HepG2 (cell line): Measurements from ENCODE around the gene PDCD2L. TPM values are rescaled to one million over a fixed set of nuclear protein-coding genes. Genes with fewer than 3 reads are reported as not detected.
A peak's percentile ranks its signal among the peaks of the same experiment; 100 is the strongest.

Source experiments
- NR2F1 ChIP-seq, 2 experiments: fragments of 450-650 bp in 1 of 2; formaldehyde crosslinking in 1 of 2; IDR thresholded peaks; 2 replicates each; pipeline versions ENCODE4 v1.5.0 to v1.6.1; 2016 to 2020; ENCODE audit warnings: mild to moderate bottlenecking in 1 of 2, missing compliant biosample characterization in 1 of 2, missing genetic modification reagents in 1 of 2, moderate library complexity in 1 of 2
- ZFP37 ChIP-seq: sonication (generic); formaldehyde crosslinking; IDR thresholded peaks from 2 replicates; pipeline ENCODE4 v1.4.0; 2020; ENCODE audit warnings: missing genetic modification reagents, borderline replicate concordance
- ZHX2 ChIP-seq, 2 experiments: sonication (generic) in 1 of 2; formaldehyde crosslinking in 1 of 2; IDR thresholded peaks; 2 replicates each; pipeline versions ENCODE4 v1.6.1 to v1.9.0; 2014 to 2022; ENCODE audit warnings: antibody characterized with exemption in 1 of 2, borderline replicate concordance in 1 of 2, inconsistent platforms in 1 of 2, low read depth in 1 of 2, missing genetic modification reagents in 1 of 2
- ZNF546 ChIP-seq: sonication (generic); formaldehyde crosslinking; conservative IDR thresholded peaks from 2 replicates; pipeline ENCODE4 v1.8.1; 2023; ENCODE audit warnings: mild to moderate bottlenecking, missing genetic modification reagents
- polyA plus RNA-seq, 8 experiments: library from polyadenylated mRNA; depleted of rRNA in 3 of 8; stranded (reverse) in 7 of 8; unstranded in 1 of 8; fragments of >200 nt; fragmentation: Illumina TruSeq in 4 of 8; extraction: Trizol in 4 of 8; gene quantifications; 2 replicates each; pipeline versions ENCODE4 v1.2.1 to v1.2.3, GENCODE V29; 2011 to 2016; ENCODE audit warnings: low read depth in 4 of 8, missing spikeins in 1 of 8, mixed read lengths in 1 of 8; ENCODE audit not compliant: insufficient read depth in 1 of 8
- total RNA-seq, 5 experiments: library from RNA; depleted of rRNA; stranded (reverse); fragments of >200 nt; fragmentation: Illumina TruSeq; extraction: Trizol; gene quantifications; 2 replicates each; pipeline ENCODE4 v1.2.3, GENCODE V29; 2016; ENCODE audit warnings: low read depth in 1 of 5
- TF ChIP-seq, protein P1 (sequence below): sonication (generic); formaldehyde crosslinking; IDR thresholded peaks from 2 replicates; pipeline ENCODE4 v1.5.0; 2020; ENCODE audit warnings: missing genetic modification reagents

PDCD2L gene
- total and polyA plus RNA-seq, 2 of the 13 experiments (the other 11 are each of a cell fraction or from before 2014, with no cell fraction given), result 29.3 to 35.2 TPM

GRCh38 chr19:34362679-34363069 is 41.5 kb upstream of the PDCD2L start (continued):
- TF ChIP-seq ZFP37 (no peak), ZHX2 (IDR thresholded peaks at IDR 0.05; ENCODE audit: low read depth) (no peak), ZHX2 (CRISPR knock-in tag; IDR thresholded peaks at IDR 0.05; ENCODE audit: borderline replicate concordance) (0 out of 2 replicates have a peak, but pooled peaks have one; percentile 39), NR2F1 (CRISPR knock-in tag; IDR thresholded peaks at IDR 0.05) (no peak), ZNF546 (CRISPR knock-in tag) (0 out of 2 replicates have a peak, but pooled peaks have one; percentile 55)
- TF ChIP-seq, protein P1, sequence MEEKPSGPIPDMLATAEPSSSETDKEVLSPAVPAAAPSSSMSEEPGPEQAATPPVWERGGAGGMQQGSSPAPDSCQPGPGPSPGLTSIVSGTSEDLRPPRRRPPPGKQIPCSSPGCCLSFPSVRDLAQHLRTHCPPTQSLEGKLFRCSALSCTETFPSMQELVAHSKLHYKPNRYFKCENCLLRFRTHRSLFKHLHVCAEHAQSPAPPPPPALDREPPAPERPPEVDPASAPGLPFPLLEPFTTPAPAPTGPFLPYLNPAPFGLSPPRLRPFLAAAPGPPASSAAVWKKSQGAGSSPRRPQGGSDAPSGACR (CRISPR knock-in tag), result 0 out of 2 replicates have a peak, but pooled peaks have one; percentile 57
